Activated CD4-positive, alpha-beta T cell treated with anti-CD3 and anti-CD28 coated beads, Interleukin-10, Interleukin-2, amounts not matched to agents 100 ng/mL and 50 ng/mL, durations not matched to agents 16 hours and 8 hours (primary cell): ENCODE measurements around the gene ITFG2.
"Not testable (repeated sequence)": the region's sequence is repeated elsewhere in the genome, so short reads cannot be mapped to it uniquely, and the experiment has no call there.

Experiments used
- DNase-seq: peaks from one replicate; pipeline ENCODE4 v3.0.0-alpha.2; 2020

ITFG2 gene

GRCh38 chr12:2864198-2864597, 51.7 kb downstream of the ITFG2 start:
- DNase-seq, result no peak

GRCh38 chr12:2868986-2869632, 56.6 kb downstream of the ITFG2 start:
- not testable (repeated sequence) for DNase-seq
